HEK293T (cell line): ENCODE data around the gene ADGRE3.

ENCODE experiments used
- CTCF ChIA-PET: fragments of 350-600 bp; formaldehyde crosslinking; extraction: SDS; loops from one replicate; lab custom pipeline; 2021; ENCODE audit warnings: antibody characterized with exemption, inconsistent platforms; lab: Yijun Ruan, JAX
- POLR2A ChIA-PET: fragments of 350-600 bp; formaldehyde crosslinking; extraction: SDS; loops from one replicate; lab custom pipeline; 2020; ENCODE audit warnings: antibody characterized with exemption, inconsistent platforms; lab: Yijun Ruan, JAX
- DNase-seq: peaks from one replicate; pipeline ENCODE4 v3.0.0; 2012; ENCODE audit warnings: mixed read lengths; ENCODE audit errors: extremely low spot score
- ARNT ChIP-seq: fragments of 450-650 bp; IDR thresholded peaks from 2 replicates; pipeline ENCODE4 v1.6.1; 2017; ENCODE audit warnings: mild to moderate bottlenecking
- BHLHE40 ChIP-seq: fragments of 450-650 bp; IDR thresholded peaks from 2 replicates; pipeline ENCODE4 v1.6.1; 2016; ENCODE audit warnings: mild to moderate bottlenecking, moderate library complexity, borderline replicate concordance
- CTBP1 ChIP-seq: fragments of 450-650 bp; IDR thresholded peaks from 2 replicates; pipeline ENCODE4 v1.6.1; 2016; ENCODE audit warnings: borderline replicate concordance
- ELF4 ChIP-seq: fragments of 450-650 bp; IDR thresholded peaks from 2 replicates; pipeline ENCODE4 v1.6.1; 2017; ENCODE audit warnings: antibody characterized with exemption
- FOXA1 ChIP-seq: fragments of 450-650 bp; IDR thresholded peaks from 2 replicates; pipeline ENCODE4 v1.6.1; 2016; ENCODE audit warnings: mild to moderate bottlenecking
- FOXK2 ChIP-seq: fragments of 450-650 bp; IDR thresholded peaks from 2 replicates; pipeline ENCODE4 v1.6.1; 2016; ENCODE audit warnings: mild to moderate bottlenecking
- FOXM1 ChIP-seq: fragments of 450-650 bp; IDR thresholded peaks from 2 replicates; pipeline ENCODE4 v1.6.1; 2017; ENCODE audit warnings: mild to moderate bottlenecking, borderline replicate concordance
- HDGF ChIP-seq: fragments of 450-650 bp; IDR thresholded peaks from 2 replicates; pipeline ENCODE4 v1.6.1; 2017; ENCODE audit warnings: antibody characterized with exemption, borderline replicate concordance
- L3MBTL2 ChIP-seq: fragments of 450-650 bp; conservative IDR thresholded peaks from 2 replicates; pipeline ENCODE4 v1.6.1; 2016; ENCODE audit warnings: mild to moderate bottlenecking
- LEF1 ChIP-seq: fragments of 450-650 bp; IDR thresholded peaks from 2 replicates; pipeline ENCODE4 v1.6.1; 2017; ENCODE audit warnings: mild to moderate bottlenecking, borderline replicate concordance
- NFRKB ChIP-seq: fragments of 450-650 bp; IDR thresholded peaks from 2 replicates; pipeline ENCODE4 v1.6.1; 2016; ENCODE audit warnings: mild to moderate bottlenecking, moderate library complexity
- SP1 ChIP-seq: fragments of 450-650 bp; IDR thresholded peaks from 2 replicates; pipeline ENCODE4 v1.6.1; 2017
- SUZ12 ChIP-seq: fragments of 450-650 bp; IDR thresholded peaks from 2 replicates; pipeline ENCODE4 v1.6.1; 2016; ENCODE audit warnings: mild to moderate bottlenecking
- TARDBP ChIP-seq: fragments of 450-650 bp; IDR thresholded peaks from 2 replicates; pipeline ENCODE4 v1.6.1; 2016
- ZNF384 ChIP-seq: fragments of 450-650 bp; IDR thresholded peaks from 2 replicates; pipeline ENCODE4 v1.6.1; 2016
- TF ChIP-seq, protein P1 (sequence below): fragments of 450-650 bp; IDR thresholded peaks from 2 replicates; pipeline ENCODE4 v1.6.1; 2016

Gene ADGRE3

DNA sequence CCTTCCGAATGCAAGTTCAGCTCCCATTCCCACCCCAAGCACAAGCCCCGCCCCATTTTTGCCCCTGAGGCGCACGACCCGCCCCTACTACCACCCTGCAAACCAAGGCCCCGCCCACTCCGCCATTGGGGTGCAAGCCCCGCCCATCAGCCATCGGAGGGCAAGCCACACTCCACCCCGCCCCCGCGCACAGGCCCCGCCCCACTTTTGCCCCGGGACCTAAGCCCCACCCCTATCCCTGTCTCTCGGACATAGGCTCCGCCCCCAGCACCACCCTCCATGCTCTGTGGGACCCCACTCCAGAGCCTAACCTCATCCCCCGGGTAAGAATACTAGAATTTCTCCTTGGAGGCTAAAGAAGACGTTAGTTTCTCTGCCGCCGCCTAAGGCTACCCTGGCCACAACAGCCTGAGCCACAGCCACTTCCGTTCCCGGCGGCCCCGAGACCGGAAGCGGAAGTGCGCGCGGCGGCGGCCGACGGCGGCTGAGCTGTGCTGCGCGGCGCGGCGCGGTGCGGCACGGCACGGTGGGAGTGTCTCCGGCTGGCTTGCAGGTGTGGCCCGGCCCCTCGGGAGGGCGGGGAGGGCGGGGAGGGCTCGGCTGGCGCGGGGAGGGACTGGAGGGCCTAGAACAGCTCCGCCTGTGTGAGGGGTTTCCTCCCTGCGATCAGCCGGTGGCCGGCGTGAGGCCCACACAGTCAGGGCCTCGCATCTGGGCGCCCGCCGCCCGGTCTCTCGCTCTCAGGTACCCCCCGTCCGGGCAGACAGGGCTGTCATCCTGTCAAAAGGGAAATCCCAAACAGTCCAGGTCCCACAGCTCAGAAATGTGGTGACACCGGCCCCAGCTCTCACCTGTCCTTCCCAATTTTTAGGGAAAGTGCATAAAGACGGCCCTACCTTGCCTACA is 15.2 kb upstream of the ADGRE3 start, which contains the start of gene ZNF333:
ZNF333 (plus strand) TSS at position 451 of the 906 bp plus-strand sequence. CDS start 3,444 bp downstream, outside the sequence.
- TF ChIP-seq FOXA1, result no peak
- TF ChIP-seq ELF4, result peak; percentile 50; the same call in 1 of the 2 replicates
- ChIA-PET CTCF (interaction anchor here (0.7 to 1.9 kb wide), 4 partner anchors 9 to 133 kb away, joined by 4 to 7 read pairs (median 7); no protein-coding TSS in a partner anchor), POLR2A (interaction anchor here (0.9 to 2.9 kb wide), 10 partner anchors 10 to 135 kb away, joined by 3 to 16 read pairs (median 4); partner anchors contain the start of gene NDUFB7)
- DNase-seq, result peak; percentile 97

DNA sequence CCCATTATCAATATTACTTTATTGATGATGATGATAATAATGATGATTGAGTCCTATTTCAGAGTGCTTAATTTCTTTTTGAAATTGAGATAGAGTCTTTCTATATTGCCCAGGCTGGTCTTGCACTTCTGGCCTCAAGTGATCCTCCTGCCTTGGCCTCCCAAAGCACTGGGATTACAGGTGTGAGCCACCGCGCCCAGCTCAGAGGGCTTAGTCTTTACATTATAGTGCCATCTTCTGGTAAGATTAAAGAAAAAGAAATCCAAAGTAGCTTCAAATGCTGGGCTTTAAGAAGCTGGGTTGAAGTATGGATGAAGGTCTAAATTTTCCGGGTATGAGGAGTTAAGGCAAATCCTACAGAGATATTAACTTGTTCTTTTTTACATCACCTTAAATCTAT is 11.8 kb upstream of the ADGRE3 start:
- CTCF ChIA-PET, result interaction anchor here (1.0 to 3.6 kb wide), 3 partner anchors 32 to 130 kb away, joined by 3 to 51 read pairs (median 4); partner anchors contain the start of gene NDUFB7
- POLR2A ChIA-PET, result interaction anchor here (0.7 to 1.9 kb wide), 2 partner anchors 112 to 114 kb away, joined by 4 read pairs; partner anchors contain the start of gene NDUFB7
- TF ChIP-seq L3MBTL2, result peak; percentile 43; the same call in 1 of the 2 replicates
- TF ChIP-seq, protein P1, sequence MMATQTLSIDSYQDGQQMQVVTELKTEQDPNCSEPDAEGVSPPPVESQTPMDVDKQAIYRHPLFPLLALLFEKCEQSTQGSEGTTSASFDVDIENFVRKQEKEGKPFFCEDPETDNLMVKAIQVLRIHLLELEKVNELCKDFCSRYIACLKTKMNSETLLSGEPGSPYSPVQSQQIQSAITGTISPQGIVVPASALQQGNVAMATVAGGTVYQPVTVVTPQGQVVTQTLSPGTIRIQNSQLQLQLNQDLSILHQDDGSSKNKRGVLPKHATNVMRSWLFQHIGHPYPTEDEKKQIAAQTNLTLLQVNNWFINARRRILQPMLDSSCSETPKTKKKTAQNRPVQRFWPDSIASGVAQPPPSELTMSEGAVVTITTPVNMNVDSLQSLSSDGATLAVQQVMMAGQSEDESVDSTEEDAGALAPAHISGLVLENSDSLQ, result no peak
- DNase-seq, result no peak

- DNase-seq, result no peak
- CTCF ChIA-PET, result no interaction called here
- no peak for TF ChIP-seq FOXM1
- TF ChIP-seq ELF4, result no peak
- no peak for TF ChIP-seq FOXK2
- TF ChIP-seq L3MBTL2, result no peak
- TF ChIP-seq ARNT, result no peak
- no peak for TF ChIP-seq NFRKB
- TF ChIP-seq SUZ12, result no peak
- TF ChIP-seq BHLHE40, result no peak
- no peak for TF ChIP-seq TARDBP
- no peak for TF ChIP-seq HDGF
- no peak for TF ChIP-seq ZNF384
- TF ChIP-seq LEF1, result no peak
- TF ChIP-seq FOXA1, result no peak
- TF ChIP-seq SP1, result no peak
- TF ChIP-seq, protein P1, result no peak
- TF ChIP-seq CTBP1, result no peak
- POLR2A ChIA-PET, result no interaction called here
Observed at GRCh38 chr19:14683439-14683838, 8.8 kb upstream of the ADGRE3 start.

- CTCF ChIA-PET, result no interaction called here
- POLR2A ChIA-PET, result no interaction called here
- TF ChIP-seq, protein P1, result no peak
- TF ChIP-seq SP1 (no peak), ELF4 (no peak), ARNT (no peak), TARDBP (no peak), SUZ12 (no peak), LEF1 (no peak)
- DNase-seq, result no peak
Observed at GRCh38 chr19:14682084-14682483, 7.4 kb upstream of the ADGRE3 start.

GRCh38 chr19:14678199-14678598 is 3.6 kb upstream of the ADGRE3 start:
- TF ChIP-seq, protein P1, result peak; percentile 23; the same call in 1 of the 2 replicates
- TF ChIP-seq ARNT, result no peak
- CTCF ChIA-PET, result no interaction called here
- POLR2A ChIA-PET, result no interaction called here
- DNase-seq, result no peak

DNA sequence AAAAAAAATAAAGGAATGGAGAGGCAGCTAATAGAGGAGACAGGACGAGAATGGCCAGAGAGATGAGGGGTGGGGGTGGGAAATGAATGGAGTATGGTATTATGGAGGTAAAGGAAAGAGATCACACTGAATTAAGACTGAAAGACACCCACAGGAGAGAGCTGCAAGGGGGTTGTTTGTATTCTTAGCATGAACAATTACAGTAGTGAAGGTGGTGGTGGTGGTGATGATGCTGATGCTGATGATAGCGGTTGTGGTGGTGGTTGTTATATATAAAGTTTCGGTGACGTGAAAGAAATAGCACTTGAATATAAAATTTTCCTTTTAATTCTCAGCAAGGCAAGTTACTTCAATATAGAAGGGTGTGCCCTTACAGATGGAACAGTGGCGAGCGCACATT is 2.8 kb upstream of the ADGRE3 start:
- ChIA-PET POLR2A (interaction anchor here (0.6 kb wide), 1 partner anchor 1508 kb away, joined by 3 read pairs; the partner anchor contains the start of gene FAM32A), CTCF (no interaction called here)
- TF ChIP-seq FOXA1, result no peak
- TF ChIP-seq CTBP1, result no peak
- no peak for TF ChIP-seq HDGF
- no peak for TF ChIP-seq ARNT
- no peak for TF ChIP-seq SP1
- TF ChIP-seq, protein P1, result no peak
- TF ChIP-seq L3MBTL2, result no peak
- no peak for TF ChIP-seq ELF4
- TF ChIP-seq FOXM1, result no peak
- TF ChIP-seq BHLHE40, result no peak
- TF ChIP-seq TARDBP, result no peak
- no peak for TF ChIP-seq ZNF384
- no peak for TF ChIP-seq FOXK2
- no peak for TF ChIP-seq SUZ12
- no peak for TF ChIP-seq LEF1
- TF ChIP-seq NFRKB, result no peak
- no peak for DNase-seq
